Activated CD4-positive, alpha-beta memory T cell treated with anti-CD3 and anti-CD28 coated beads, Interleukin-2, amount 10 ng/mL, durations not matched to agents 7 days and 5 days (primary cell): ENCODE results near the gene SLIT1. TPM values are rescaled to one million over a fixed set of nuclear protein-coding genes. Genes with fewer than 3 reads are reported as not detected.

Experiments
- CTCF ChIA-PET: fragments of 350-600 bp; sonication (Branson Sonifier 250); formaldehyde crosslinking; loops from one replicate; lab custom pipeline; 2021; ENCODE audit warnings: antibody characterized with exemption, inconsistent platforms; lab: Charles Lee
- POLR2A ChIA-PET: fragments of 350-600 bp; sonication (Branson Sonifier 250); formaldehyde crosslinking; loops from one replicate; lab custom pipeline; 2021; ENCODE audit warnings: antibody characterized with exemption; lab: Charles Lee
- DNase-seq: peaks from one replicate; pipeline ENCODE4 v3.0.0-alpha.2; 2020
- H3K27ac Mint-ChIP-seq: one replicate; pipeline ENCODE4 v1.8.0; 2021; ENCODE audit warnings: mild to moderate bottlenecking, mixed read lengths
- H3K27me3 Mint-ChIP-seq: one replicate; pipeline ENCODE4 v1.8.0; 2021; ENCODE audit warnings: mixed read lengths
- H3K36me3 Mint-ChIP-seq: one replicate; pipeline ENCODE4 v1.8.0; 2021; ENCODE audit warnings: low read depth, mixed read lengths
- H3K4me1 Mint-ChIP-seq: one replicate; pipeline ENCODE4 v1.8.0; 2021; ENCODE audit warnings: mixed read lengths
- H3K4me3 Mint-ChIP-seq: one replicate; pipeline ENCODE4 v1.8.0; 2021; ENCODE audit warnings: mild to moderate bottlenecking, mixed read lengths
- H3K9me3 Mint-ChIP-seq: one replicate; pipeline ENCODE4 v1.8.0; 2021; ENCODE audit warnings: mixed read lengths
- total RNA-seq, 2 experiments: library from RNA; stranded (reverse); gene quantifications; one replicate each; pipeline ENCODE4 v1.2.3, GENCODE V29; 2021

SLIT1 gene
- total RNA-seq, 2 experiments from 2014 or later: 0.30 to 0.35 TPM

DNA sequence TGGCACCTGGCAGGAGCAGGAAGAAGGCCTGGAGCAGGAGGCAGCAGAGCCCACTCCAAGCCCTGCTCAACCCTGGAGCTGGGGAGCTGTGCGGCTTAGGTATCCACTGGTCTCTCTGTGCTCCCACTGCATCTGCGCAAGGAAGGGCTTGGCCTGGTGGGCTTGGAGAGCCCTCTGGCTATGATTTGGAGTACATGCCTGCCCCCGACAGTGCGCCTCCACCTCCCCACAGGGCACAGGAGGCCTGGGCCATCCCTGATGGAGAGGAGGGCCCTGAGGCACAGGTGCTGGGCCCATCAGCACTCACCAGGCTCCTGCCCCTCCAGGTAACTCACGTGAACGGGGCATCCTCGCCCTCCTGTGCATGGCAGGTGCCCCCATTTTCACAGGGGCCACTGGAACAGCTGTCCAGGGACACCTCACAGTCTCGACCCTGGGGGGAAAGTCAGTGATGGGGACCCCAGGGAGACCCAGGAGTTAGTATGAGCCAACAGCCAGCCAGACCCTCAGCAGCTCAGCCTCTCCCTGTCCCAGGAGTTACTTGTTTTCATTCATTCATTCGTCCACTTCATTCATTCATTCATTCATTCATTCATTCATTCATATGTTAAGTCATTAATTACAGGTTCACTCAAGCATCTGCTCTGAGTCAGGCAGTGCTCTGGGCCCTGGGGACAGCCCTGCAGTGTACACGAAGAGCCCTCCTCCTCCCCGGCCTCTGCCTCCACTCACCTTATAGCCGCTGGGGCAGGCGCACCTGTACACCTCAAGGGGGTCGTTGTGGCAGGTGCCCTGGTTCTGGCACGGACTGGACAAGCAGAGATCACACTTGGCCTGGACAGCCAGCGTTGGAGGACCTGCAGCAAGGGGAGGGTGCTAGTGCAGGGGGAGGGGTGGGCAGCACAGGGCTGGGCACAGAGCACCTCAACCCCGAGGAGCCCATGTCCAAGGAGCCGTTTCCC lies 167.2 kb downstream of the SLIT1 start:
- H3K36me3 Mint-ChIP-seq: no peaks in the 10 kb centered on the region
- DNase-seq: no peak
- ChIA-PET CTCF (interaction anchor here (2.5 kb wide), 1 partner anchor 7 kb away, joined by 22 read pairs; no protein-coding TSS in a partner anchor), POLR2A (no interaction called here)
- no peak overlapping the region for H3K27ac Mint-ChIP-seq
- peaks cover 2% of the 10 kb centered on the region for H3K27me3 Mint-ChIP-seq
- no peaks in the 10 kb centered on the region for H3K9me3 Mint-ChIP-seq
- peaks cover 26% of the 10 kb centered on the region for H3K4me1 Mint-ChIP-seq
- H3K4me3 Mint-ChIP-seq: no peak overlapping the region

DNA sequence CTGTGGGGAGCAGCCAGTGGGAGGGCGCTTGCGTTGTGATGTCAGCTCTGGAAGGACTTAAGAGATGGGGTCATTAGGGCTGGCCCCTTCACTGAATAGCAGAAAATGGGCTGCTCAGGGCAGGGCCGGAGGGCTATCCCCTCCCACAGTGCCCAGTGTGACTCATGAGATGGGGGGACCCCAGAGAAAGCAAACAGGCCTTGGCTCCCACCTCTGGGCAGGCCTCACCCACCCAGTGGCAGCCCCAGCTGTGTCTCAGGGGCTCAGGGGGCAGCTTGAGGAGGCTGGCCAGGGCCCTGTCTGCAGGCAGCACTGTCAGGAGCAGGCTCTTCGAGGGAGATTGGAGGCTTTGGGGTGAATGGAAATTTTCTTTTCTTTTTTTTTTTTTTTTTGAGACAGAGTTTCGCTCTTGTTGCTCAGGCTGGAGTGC lies 168.3 kb downstream of the SLIT1 start:
- H3K4me3 Mint-ChIP-seq: no peak overlapping the region
- H3K27ac Mint-ChIP-seq: no peak overlapping the region
- no peaks in the 10 kb centered on the region for H3K9me3 Mint-ChIP-seq
- no peaks in the 10 kb centered on the region for H3K36me3 Mint-ChIP-seq
- H3K27me3 Mint-ChIP-seq: peaks cover 2% of the 10 kb centered on the region
- CTCF ChIA-PET: interaction anchor here (1.9 to 2.5 kb wide), 3 partner anchors 8 to 20 kb away, joined by 5 to 22 read pairs (median 12); no protein-coding TSS in a partner anchor
- no peak for DNase-seq
- POLR2A ChIA-PET: no interaction called here
- H3K4me1 Mint-ChIP-seq: peaks cover 26% of the 10 kb centered on the region

DNA sequence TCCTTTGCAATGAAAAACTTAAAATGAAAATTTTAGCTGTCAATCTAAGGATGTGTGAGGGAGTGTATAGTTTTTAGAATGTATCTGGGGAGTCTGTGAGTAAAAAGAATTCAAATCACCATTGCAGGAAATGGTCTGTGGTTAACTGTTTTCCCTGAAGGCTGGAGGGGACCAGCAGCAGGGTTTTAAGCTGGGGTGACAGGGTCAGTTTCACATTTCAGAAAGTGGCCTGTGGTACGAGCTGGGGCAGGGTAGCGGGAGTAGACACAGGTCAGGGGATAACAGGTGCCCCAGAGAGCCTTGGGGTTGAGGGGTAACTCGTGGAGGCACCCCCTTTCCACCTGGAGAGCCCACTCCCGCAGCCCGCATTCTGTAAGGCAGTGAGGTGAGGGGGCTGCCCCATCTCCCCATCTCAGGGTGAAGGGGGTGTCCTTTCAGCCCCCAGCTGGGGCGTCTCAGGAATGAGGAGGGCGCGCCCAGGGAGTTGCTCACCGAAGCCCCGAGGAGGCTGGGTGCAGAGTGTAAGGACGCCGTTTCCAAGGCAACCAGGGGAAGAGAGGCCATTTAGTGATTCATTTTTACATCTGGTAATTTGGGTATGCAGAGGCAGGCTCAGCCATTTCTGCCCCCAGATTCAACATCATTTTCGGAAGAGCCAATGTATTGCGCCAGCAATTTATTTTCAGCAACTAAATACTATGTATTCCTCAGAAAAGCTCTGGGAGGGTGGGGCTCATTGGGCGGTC lies 168.9 kb downstream of the SLIT1 start:
- H3K36me3 Mint-ChIP-seq: no peaks in the 10 kb centered on the region
- H3K27me3 Mint-ChIP-seq: peaks cover 2% of the 10 kb centered on the region
- ChIA-PET POLR2A (no interaction called here), CTCF (interaction anchor here (1.9 to 2.5 kb wide), 3 partner anchors 8 to 21 kb away, joined by 5 to 22 read pairs (median 12); no protein-coding TSS in a partner anchor)
- H3K4me1 Mint-ChIP-seq: peaks cover 23% of the 10 kb centered on the region
- H3K27ac Mint-ChIP-seq: peak overlapping the region; percentile 75
- H3K9me3 Mint-ChIP-seq: no peaks in the 10 kb centered on the region
- peak overlapping the region; percentile 55 for H3K4me3 Mint-ChIP-seq
- DNase-seq: peak; percentile 45

DNA sequence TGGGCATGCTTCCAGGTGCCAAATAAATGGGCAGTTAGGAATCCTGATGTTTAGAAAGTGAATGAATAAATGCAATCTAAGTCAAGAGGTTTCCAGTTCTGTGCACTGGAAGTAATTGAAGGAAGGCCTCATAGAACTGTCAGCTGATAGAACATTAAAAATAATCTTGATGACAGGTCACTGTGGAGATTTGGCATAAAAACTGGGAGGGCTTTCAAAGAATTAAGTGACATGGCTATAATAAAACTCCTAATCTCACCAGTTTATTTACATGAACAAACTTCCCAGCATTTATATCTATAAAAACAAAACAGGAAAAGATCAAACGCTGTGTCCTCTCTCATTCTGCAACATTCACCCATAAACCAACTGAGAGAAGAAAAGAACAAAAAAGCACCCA lies 170.5 kb downstream of the SLIT1 start:
- ChIA-PET POLR2A (no interaction called here), CTCF (no interaction called here)
- H3K27me3 Mint-ChIP-seq: peaks cover 2% of the 10 kb centered on the region
- no peaks in the 10 kb centered on the region for H3K9me3 Mint-ChIP-seq
- peaks cover 19% of the 10 kb centered on the region for H3K4me1 Mint-ChIP-seq
- DNase-seq: no peak
- H3K27ac Mint-ChIP-seq: no peak overlapping the region
- H3K4me3 Mint-ChIP-seq: no peak overlapping the region
- no peaks in the 10 kb centered on the region for H3K36me3 Mint-ChIP-seq

DNA sequence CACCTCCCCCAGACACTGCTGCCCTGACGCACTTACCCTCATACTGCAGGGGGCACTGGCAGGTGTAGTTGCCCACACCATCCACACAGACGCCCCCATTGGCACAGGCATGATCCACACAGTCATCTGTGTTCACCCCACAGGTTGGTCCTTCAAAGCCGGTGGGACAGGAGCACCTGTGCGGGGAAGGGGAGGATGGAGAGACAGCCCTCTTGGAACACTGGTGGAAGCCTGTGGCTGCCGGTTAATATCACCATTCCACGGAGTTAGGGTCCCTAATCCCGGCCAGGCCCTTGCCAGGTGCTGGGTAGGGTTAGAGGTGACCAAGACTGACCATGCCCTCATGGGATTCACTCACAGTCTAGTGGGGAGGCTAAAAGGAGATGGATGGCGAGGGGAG lies 171.8 kb downstream of the SLIT1 start:
- DNase-seq: no peak
- ChIA-PET POLR2A (no interaction called here), CTCF (interaction anchor here (0.9 to 1.2 kb wide), 2 partner anchors 15 to 23 kb away, joined by 3 to 5 read pairs; no protein-coding TSS in a partner anchor)
- Mint-ChIP-seq H3K36me3 (no peaks in the 10 kb centered on the region), H3K27ac (no peak overlapping the region), H3K4me3 (no peak overlapping the region), H3K4me1 (peaks cover 19% of the 10 kb centered on the region), H3K9me3 (no peaks in the 10 kb centered on the region), H3K27me3 (peaks cover 2% of the 10 kb centered on the region)

DNA sequence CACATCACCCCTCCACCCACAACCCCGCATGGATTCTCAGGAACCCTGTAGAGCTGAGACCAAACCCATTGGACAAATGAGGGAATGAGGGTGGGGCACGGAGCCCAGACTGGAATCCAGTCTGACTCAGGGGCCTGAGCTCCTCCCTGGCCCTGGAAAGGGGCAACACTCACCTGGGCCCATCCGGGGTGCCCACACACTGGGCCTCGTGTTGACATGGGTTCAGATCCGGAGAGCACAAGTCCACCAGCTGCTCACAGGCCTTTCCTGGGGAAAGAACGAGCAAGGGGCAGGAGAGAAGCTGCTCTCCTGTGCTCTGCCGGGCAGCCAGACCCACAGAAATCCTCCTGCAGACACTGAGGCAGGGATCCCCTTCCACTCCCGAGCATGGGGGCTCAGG lies 172.2 kb downstream of the SLIT1 start:
- Mint-ChIP-seq H3K4me1 (peaks cover 19% of the 10 kb centered on the region), H3K27ac (no peak overlapping the region), H3K4me3 (no peak overlapping the region), H3K36me3 (no peaks in the 10 kb centered on the region), H3K27me3 (peaks cover 2% of the 10 kb centered on the region), H3K9me3 (no peaks in the 10 kb centered on the region)
- CTCF ChIA-PET: interaction anchor here (0.9 to 1.2 kb wide), 3 partner anchors 15 to 373 kb away, joined by 3 to 5 read pairs (median 3); no protein-coding TSS in a partner anchor
- POLR2A ChIA-PET: no interaction called here
- DNase-seq: no peak

DNA sequence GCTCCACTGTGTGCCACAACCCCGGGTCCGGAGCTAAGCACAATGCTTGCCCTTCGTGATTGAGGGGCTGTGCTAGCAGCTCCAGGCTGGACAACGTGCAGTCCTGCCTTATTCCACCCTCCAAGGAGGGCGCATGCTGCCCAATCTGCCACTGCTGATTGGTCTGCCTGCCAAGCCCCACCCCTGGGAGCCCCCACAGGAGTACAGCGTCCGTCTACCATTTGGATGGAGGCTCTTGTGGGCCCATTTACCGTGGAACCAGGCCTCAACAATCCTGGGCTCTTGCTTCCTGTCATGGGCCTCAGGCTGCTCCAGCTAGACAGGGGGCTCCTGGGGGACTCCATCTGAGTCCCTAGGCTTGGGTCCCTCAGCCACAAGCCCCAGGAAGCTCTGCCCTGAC lies 173.3 kb downstream of the SLIT1 start:
- no peak overlapping the region for H3K27ac Mint-ChIP-seq
- DNase-seq: no peak
- ChIA-PET POLR2A (no interaction called here), CTCF (interaction anchor here (1.1 to 1.2 kb wide), 2 partner anchors 25 to 372 kb away, joined by 3 to 5 read pairs; no protein-coding TSS in a partner anchor)
- peaks cover 5% of the 10 kb centered on the region for H3K9me3 Mint-ChIP-seq
- peaks cover 2% of the 10 kb centered on the region for H3K27me3 Mint-ChIP-seq
- no peak overlapping the region for H3K4me3 Mint-ChIP-seq
- peaks cover 18% of the 10 kb centered on the region for H3K4me1 Mint-ChIP-seq
- no peaks in the 10 kb centered on the region for H3K36me3 Mint-ChIP-seq

DNA sequence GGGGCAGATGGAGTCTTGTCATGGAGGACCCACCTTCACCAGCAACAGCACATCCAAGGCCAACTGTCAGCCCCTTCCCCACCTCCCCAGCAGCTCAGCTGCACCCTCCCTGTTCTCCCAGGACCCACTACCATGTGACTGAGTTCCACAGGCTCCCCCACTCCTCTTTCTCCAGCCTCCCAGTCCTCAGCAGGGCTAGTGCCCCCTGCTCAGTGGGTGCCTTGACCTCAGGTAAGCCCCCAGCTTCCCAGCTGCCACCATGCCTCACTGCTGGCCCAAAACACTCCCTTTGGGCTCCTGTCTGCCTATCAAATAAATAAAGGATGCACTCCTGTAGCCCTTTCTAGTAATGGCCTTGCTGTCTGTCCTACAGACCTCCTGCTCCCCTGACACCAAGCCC lies 174.4 kb downstream of the SLIT1 start:
- H3K27ac Mint-ChIP-seq: no peak overlapping the region
- H3K9me3 Mint-ChIP-seq: peaks cover 16% of the 10 kb centered on the region
- peaks cover 2% of the 10 kb centered on the region for H3K27me3 Mint-ChIP-seq
- ChIA-PET POLR2A (interaction anchor here (0.6 kb wide), 1 partner anchor 571 kb away, joined by 3 read pairs; no protein-coding TSS in a partner anchor), CTCF (no interaction called here)
- peaks cover 7% of the 10 kb centered on the region for H3K4me1 Mint-ChIP-seq
- H3K36me3 Mint-ChIP-seq: peaks cover 8% of the 10 kb centered on the region
- H3K4me3 Mint-ChIP-seq: no peak overlapping the region
- no peak for DNase-seq

DNA sequence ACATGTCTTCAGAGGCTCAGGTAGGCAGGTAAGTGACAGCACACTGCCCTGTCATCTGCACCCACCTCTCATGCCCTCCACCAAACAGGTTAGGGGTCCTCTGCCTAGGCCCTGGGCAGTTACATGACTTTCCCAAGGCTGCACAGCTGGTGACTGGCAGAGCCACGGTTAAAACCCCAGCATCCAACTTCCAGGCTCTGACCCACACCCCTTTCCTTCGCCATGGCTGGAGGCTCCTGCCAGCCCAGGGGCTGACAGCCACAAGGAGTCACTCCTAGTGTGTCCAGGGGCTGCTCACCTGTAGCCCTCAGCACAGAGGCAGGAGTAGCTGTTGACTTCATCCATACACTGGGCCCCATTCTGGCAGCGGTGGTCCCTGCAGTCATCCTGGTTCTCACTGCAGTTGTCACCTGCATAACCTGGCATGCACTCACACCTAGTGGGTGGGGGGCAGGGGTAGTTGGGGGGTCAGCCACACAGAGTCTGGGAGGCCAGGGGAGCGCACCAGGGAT lies 175.0 kb downstream of the SLIT1 start:
- CTCF ChIA-PET: no interaction called here
- peaks cover 8% of the 10 kb centered on the region for H3K36me3 Mint-ChIP-seq
- H3K27me3 Mint-ChIP-seq: peaks cover 2% of the 10 kb centered on the region
- H3K9me3 Mint-ChIP-seq: peaks cover 17% of the 10 kb centered on the region
- H3K4me3 Mint-ChIP-seq: no peak overlapping the region
- no peak for DNase-seq
- no peak overlapping the region for H3K27ac Mint-ChIP-seq
- POLR2A ChIA-PET: no interaction called here
- H3K4me1 Mint-ChIP-seq: peaks cover 5% of the 10 kb centered on the region

DNA sequence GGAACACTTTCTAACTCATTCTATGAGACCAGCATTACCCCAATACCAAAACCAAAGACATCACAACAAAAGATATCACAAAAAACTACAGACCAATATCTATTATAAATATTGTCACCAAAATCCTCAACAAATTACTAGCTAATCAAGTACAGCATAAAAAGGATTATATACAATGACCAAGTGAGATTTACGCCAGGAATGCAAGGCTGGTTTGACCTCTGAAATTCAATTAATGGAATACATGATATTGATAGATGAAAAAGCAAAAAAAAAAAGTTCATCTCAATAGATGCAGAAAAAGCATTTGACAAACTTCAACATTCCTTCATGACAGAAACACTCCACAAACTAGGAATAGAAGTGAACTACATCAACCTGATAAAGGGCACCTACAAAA lies 178.3 kb downstream of the SLIT1 start:
- peaks cover 20% of the 10 kb centered on the region for H3K9me3 Mint-ChIP-seq
- H3K27ac Mint-ChIP-seq: no peak overlapping the region
- H3K36me3 Mint-ChIP-seq: peaks cover 8% of the 10 kb centered on the region
- peaks cover 3% of the 10 kb centered on the region for H3K27me3 Mint-ChIP-seq
- DNase-seq: no peak
- POLR2A ChIA-PET: no interaction called here
- CTCF ChIA-PET: no interaction called here
- H3K4me1 Mint-ChIP-seq: no peaks in the 10 kb centered on the region
- H3K4me3 Mint-ChIP-seq: no peak overlapping the region

DNA sequence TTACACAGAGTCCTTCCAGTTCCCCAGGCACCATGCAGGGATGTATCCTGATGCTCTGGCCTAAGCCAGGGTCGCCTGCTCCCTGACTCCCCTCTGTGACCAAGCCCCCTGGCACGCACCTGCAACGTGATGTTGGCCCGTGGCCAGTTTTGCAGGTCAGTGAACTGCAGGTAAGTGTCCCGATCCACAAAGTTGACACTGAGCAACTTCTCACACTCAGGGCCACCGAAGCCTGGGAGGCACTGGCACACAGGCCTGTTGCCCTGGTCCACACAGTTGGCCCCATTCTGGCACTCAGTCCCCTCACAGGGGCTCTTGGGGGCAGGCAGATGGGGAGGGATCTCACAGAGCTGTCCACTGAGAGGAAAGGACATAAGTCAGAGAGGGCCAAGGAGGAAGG lies 179.4 kb downstream of the SLIT1 start:
- H3K4me3 Mint-ChIP-seq: no peak overlapping the region
- no peak overlapping the region for H3K27ac Mint-ChIP-seq
- POLR2A ChIA-PET: no interaction called here
- H3K9me3 Mint-ChIP-seq: peaks cover 20% of the 10 kb centered on the region
- H3K27me3 Mint-ChIP-seq: peaks cover 3% of the 10 kb centered on the region
- CTCF ChIA-PET: no interaction called here
- H3K4me1 Mint-ChIP-seq: no peaks in the 10 kb centered on the region
- H3K36me3 Mint-ChIP-seq: peaks cover 8% of the 10 kb centered on the region
- DNase-seq: no peak

DNA sequence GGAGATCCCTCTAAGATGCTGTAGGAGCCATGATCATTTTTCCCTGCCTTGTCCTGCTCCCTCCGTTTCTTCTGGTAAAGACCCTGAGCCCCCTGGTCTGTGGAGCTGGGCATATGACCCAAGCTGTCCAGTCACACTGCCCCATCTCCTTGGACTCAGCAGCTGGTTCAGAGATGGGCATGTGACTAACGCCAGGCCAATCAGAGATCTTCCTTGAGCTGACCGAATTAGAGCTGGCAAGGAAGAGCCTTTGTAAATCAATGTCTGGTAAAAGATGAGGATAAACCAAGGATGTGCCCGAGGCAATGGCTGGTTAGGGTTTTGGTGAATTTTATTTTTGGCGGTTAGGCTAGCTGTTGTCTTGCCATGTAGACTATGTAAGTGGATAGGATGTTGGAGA lies 180.4 kb downstream of the SLIT1 start:
- Mint-ChIP-seq H3K9me3 (peaks cover 20% of the 10 kb centered on the region), H3K4me1 (no peaks in the 10 kb centered on the region), H3K27me3 (peaks cover 3% of the 10 kb centered on the region), H3K4me3 (no peak overlapping the region), H3K36me3 (peaks cover 8% of the 10 kb centered on the region), H3K27ac (no peak overlapping the region)
- ChIA-PET POLR2A (no interaction called here), CTCF (no interaction called here)
- no peak for DNase-seq

DNA sequence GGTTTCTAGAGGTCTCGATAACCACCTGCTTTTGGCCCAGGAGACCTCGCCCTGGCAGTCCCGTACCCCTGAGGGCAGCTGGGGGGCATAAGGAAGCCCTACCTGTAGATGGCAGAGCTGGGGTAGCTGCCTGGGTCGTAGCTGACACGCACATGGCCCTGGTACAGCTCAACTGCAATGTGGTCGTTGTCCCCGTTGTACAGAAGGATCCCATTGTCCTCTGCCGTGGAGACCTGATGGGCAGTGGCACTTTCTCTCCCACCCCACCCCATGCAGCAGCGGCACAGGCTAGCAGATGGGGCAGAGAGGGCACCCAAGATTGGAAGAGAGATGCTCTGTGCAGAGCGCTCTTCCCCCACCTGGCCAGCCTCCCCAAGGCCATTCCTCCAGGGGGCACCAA lies 181.2 kb downstream of the SLIT1 start:
- Mint-ChIP-seq H3K4me1 (no peaks in the 10 kb centered on the region), H3K27me3 (peaks cover 3% of the 10 kb centered on the region), H3K4me3 (no peak overlapping the region), H3K9me3 (peaks cover 20% of the 10 kb centered on the region), H3K36me3 (peaks cover 8% of the 10 kb centered on the region), H3K27ac (no peak overlapping the region)
- no peak for DNase-seq
- ChIA-PET CTCF (no interaction called here), POLR2A (no interaction called here)
